ENCODE results near the gene SIX6.

Gene SIX6

DNA sequence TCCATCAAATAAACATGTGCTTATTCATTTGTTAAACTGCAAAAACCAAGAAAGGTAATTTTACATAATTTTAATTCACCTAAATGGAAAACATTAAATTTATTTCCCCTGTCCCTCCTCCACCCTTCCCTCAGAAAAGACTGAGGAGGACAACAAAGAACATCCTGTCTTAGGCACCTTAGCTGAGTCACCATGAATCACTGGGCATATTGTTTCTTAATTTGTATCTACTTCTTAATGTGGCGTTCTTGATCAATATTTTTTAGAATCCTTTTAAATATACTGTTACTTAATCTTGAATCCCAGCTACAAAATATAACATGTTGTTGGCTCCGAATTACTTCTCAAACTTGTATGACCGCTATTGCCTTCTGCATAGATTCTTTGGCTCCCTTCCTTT, 23.5 kb downstream of the SIX6 start:
- H3K9me3 ChIP-seq (ENCODE audit: control insufficient read depth, insufficient read depth, low read depth, low read length): no peaks in the 10 kb centered on the region
- H3K4me3 ChIP-seq (ENCODE audit: low read depth, low read length): no peak overlapping the region
- H3K27ac ChIP-seq (ENCODE audit: extremely low read depth, low read depth, low read length): no peak overlapping the region
- ChIA-PET CTCF (no interaction called here), POLR2A (no interaction called here)
- TF ChIP-seq ZNF629 (tag by site-specific recombination; IDR thresholded peaks at IDR 0.05): no peak
- no peak for TF ChIP-seq MZF1 (tag by site-specific recombination; IDR thresholded peaks at IDR 0.05; ENCODE audit: borderline replicate concordance)
- TF ChIP-seq ZNF138 (tag by site-specific recombination; IDR thresholded peaks at IDR 0.05; ENCODE audit: borderline replicate concordance): no peak
- TF ChIP-seq ZNF266 (tag by site-specific recombination; IDR thresholded peaks at IDR 0.05; ENCODE audit: low read depth): no peak
- TF ChIP-seq MEIS1 (CRISPR knock-in tag; IDR thresholded peaks at IDR 0.05; ENCODE audit: borderline replicate concordance): no peak
- no peak for TF ChIP-seq ZNF214 (tag by site-specific recombination; IDR thresholded peaks at IDR 0.05; ENCODE audit: borderline replicate concordance)
- TF ChIP-seq ZNF610 (tag by site-specific recombination; IDR thresholded peaks at IDR 0.05; ENCODE audit: borderline replicate concordance): no peak
- TF ChIP-seq ZNF548 (tag by site-specific recombination; IDR thresholded peaks at IDR 0.05): no peak
- TF ChIP-seq, protein P1, sequence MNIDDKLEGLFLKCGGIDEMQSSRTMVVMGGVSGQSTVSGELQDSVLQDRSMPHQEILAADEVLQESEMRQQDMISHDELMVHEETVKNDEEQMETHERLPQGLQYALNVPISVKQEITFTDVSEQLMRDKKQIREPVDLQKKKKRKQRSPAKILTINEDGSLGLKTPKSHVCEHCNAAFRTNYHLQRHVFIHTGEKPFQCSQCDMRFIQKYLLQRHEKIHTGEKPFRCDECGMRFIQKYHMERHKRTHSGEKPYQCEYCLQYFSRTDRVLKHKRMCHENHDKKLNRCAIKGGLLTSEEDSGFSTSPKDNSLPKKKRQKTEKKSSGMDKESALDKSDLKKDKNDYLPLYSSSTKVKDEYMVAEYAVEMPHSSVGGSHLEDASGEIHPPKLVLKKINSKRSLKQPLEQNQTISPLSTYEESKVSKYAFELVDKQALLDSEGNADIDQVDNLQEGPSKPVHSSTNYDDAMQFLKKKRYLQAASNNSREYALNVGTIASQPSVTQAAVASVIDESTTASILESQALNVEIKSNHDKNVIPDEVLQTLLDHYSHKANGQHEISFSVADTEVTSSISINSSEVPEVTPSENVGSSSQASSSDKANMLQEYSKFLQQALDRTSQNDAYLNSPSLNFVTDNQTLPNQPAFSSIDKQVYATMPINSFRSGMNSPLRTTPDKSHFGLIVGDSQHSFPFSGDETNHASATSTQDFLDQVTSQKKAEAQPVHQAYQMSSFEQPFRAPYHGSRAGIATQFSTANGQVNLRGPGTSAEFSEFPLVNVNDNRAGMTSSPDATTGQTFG (tag by site-specific recombination; IDR thresholded peaks at IDR 0.05; ENCODE audit: borderline replicate concordance): no peak
- H3K36me3 ChIP-seq (ENCODE audit: control insufficient read depth in 2 of 2, insufficient read depth in 1 of 2, low read length in 2 of 2): no peaks in the 10 kb centered on the region
- H3K4me1 ChIP-seq (ENCODE audit: control insufficient read depth, insufficient read depth, low read length): no peaks in the 10 kb centered on the region

DNA sequence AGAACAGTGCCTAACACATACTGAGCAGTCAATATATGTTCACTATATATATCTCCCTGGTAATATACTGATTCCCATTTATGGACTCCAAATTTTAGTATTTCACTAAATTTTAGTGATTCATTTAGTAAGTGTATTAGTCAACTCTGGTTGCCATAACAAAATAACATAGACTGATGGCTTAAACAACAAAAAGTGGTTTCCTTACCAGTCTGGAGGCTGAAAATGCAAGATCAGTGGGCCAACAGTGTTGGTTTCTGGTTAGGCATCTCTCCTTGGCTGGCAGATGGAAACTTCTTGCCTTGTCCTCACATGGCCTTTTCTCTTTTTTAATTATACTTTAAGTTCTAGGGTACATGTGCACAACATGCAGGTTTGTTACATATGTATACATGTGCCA, 28.7 kb downstream of the SIX6 start:
- ChIA-PET CTCF (no interaction called here), POLR2A (no interaction called here)
- Histone ChIP-seq H3K36me3 (ENCODE audit: control insufficient read depth in 2 of 2, insufficient read depth in 1 of 2, low read length in 2 of 2) (no peaks in the 10 kb centered on the region), H3K9me3 (ENCODE audit: control insufficient read depth, insufficient read depth, low read depth, low read length) (no peaks in the 10 kb centered on the region), H3K27ac (ENCODE audit: extremely low read depth, low read depth, low read length) (no peak overlapping the region), H3K4me1 (ENCODE audit: control insufficient read depth, insufficient read depth, low read length) (no peaks in the 10 kb centered on the region), H3K4me3 (ENCODE audit: low read depth, low read length) (no peak overlapping the region)
- TF ChIP-seq GLI2 (tag by site-specific recombination; IDR thresholded peaks at IDR 0.05; ENCODE audit: borderline replicate concordance, low read depth) (no peak), ZNF433 (tag by site-specific recombination; IDR thresholded peaks at IDR 0.05; ENCODE audit: low read depth) (no peak), ZNF292 (tag by site-specific recombination; IDR thresholded peaks at IDR 0.05; ENCODE audit: borderline replicate concordance, low read depth) (no peak), ZNF37A (tag by site-specific recombination; IDR thresholded peaks at IDR 0.05) (no peak), FEZF1 (tag by site-specific recombination; IDR thresholded peaks at IDR 0.05) (no peak), ZNF248 (tag by site-specific recombination; IDR thresholded peaks at IDR 0.05) (no peak)
- TF ChIP-seq, protein P1 (tag by site-specific recombination; IDR thresholded peaks at IDR 0.05; ENCODE audit: borderline replicate concordance): no peak
- TF ChIP-seq, protein P2, sequence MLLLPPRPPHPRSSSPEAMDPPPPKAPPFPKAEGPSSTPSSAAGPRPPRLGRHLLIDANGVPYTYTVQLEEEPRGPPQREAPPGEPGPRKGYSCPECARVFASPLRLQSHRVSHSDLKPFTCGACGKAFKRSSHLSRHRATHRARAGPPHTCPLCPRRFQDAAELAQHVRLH (tag by site-specific recombination; IDR thresholded peaks at IDR 0.05): no peak

DNA sequence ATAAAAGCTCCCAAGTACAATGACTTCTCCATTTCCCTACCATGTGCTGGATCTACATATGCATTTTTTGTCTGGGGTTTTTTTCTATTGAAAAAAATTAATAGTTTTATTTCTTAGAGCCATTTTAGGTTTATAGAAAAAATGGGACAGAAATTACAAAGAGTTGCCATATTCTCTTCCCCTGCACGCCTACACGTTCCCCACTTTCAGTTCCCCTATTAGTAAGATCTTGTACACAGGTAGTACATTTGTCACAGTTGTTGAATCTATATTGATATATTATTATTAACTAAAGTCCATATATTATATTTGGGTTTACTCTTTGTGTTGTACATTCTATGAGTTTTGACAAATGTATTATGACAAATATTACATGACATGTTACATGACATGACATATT, 35.7 kb downstream of the SIX6 start:
- Histone ChIP-seq H3K4me3 (ENCODE audit: low read depth, low read length) (no peak overlapping the region), H3K36me3 (ENCODE audit: control insufficient read depth in 2 of 2, insufficient read depth in 1 of 2, low read length in 2 of 2) (no peaks in the 10 kb centered on the region), H3K9me3 (ENCODE audit: control insufficient read depth, insufficient read depth, low read depth, low read length) (no peaks in the 10 kb centered on the region), H3K4me1 (ENCODE audit: control insufficient read depth, insufficient read depth, low read length) (no peaks in the 10 kb centered on the region), H3K27ac (ENCODE audit: extremely low read depth, low read depth, low read length) (no peak overlapping the region)
- ChIA-PET POLR2A (no interaction called here), CTCF (interaction anchor here (1.3 kb wide), 1 partner anchor 195 kb away, joined by 5 read pairs; no protein-coding TSS in a partner anchor)
- TF ChIP-seq ZNF112 (tag by site-specific recombination; IDR thresholded peaks at IDR 0.05): no peak
- TF ChIP-seq ZNF548 (tag by site-specific recombination; IDR thresholded peaks at IDR 0.05): no peak
- TF ChIP-seq ZNF521 (tag by site-specific recombination; IDR thresholded peaks at IDR 0.05): no peak
- TF ChIP-seq, protein P3, sequence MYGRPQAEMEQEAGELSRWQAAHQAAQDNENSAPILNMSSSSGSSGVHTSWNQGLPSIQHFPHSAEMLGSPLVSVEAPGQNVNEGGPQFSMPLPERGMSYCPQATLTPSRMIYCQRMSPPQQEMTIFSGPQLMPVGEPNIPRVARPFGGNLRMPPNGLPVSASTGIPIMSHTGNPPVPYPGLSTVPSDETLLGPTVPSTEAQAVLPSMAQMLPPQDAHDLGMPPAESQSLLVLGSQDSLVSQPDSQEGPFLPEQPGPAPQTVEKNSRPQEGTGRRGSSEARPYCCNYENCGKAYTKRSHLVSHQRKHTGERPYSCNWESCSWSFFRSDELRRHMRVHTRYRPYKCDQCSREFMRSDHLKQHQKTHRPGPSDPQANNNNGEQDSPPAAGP (tag by site-specific recombination; IDR thresholded peaks at IDR 0.05): no peak
- TF ChIP-seq, protein P4, sequence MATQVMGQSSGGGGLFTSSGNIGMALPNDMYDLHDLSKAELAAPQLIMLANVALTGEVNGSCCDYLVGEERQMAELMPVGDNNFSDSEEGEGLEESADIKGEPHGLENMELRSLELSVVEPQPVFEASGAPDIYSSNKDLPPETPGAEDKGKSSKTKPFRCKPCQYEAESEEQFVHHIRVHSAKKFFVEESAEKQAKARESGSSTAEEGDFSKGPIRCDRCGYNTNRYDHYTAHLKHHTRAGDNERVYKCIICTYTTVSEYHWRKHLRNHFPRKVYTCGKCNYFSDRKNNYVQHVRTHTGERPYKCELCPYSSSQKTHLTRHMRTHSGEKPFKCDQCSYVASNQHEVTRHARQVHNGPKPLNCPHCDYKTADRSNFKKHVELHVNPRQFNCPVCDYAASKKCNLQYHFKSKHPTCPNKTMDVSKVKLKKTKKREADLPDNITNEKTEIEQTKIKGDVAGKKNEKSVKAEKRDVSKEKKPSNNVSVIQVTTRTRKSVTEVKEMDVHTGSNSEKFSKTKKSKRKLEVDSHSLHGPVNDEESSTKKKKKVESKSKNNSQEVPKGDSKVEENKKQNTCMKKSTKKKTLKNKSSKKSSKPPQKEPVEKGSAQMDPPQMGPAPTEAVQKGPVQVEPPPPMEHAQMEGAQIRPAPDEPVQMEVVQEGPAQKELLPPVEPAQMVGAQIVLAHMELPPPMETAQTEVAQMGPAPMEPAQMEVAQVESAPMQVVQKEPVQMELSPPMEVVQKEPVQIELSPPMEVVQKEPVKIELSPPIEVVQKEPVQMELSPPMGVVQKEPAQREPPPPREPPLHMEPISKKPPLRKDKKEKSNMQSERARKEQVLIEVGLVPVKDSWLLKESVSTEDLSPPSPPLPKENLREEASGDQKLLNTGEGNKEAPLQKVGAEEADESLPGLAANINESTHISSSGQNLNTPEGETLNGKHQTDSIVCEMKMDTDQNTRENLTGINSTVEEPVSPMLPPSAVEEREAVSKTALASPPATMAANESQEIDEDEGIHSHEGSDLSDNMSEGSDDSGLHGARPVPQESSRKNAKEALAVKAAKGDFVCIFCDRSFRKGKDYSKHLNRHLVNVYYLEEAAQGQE (tag by site-specific recombination; IDR thresholded peaks at IDR 0.05): no peak
- TF ChIP-seq ZNF544 (tag by site-specific recombination; IDR thresholded peaks at IDR 0.05): no peak
- TF ChIP-seq ZFP69B (tag by site-specific recombination; IDR thresholded peaks at IDR 0.05): no peak
- TF ChIP-seq ZIC2 (tag by site-specific recombination; IDR thresholded peaks at IDR 0.05): no peak

Measured in HEK293 (cell line).